Measurements from ENCODE around the gene CRYBG1. TPM values are rescaled to one million over a fixed set of nuclear protein-coding genes. Genes with fewer than 3 reads are reported as not detected.

CRYBG1 gene, protein sequence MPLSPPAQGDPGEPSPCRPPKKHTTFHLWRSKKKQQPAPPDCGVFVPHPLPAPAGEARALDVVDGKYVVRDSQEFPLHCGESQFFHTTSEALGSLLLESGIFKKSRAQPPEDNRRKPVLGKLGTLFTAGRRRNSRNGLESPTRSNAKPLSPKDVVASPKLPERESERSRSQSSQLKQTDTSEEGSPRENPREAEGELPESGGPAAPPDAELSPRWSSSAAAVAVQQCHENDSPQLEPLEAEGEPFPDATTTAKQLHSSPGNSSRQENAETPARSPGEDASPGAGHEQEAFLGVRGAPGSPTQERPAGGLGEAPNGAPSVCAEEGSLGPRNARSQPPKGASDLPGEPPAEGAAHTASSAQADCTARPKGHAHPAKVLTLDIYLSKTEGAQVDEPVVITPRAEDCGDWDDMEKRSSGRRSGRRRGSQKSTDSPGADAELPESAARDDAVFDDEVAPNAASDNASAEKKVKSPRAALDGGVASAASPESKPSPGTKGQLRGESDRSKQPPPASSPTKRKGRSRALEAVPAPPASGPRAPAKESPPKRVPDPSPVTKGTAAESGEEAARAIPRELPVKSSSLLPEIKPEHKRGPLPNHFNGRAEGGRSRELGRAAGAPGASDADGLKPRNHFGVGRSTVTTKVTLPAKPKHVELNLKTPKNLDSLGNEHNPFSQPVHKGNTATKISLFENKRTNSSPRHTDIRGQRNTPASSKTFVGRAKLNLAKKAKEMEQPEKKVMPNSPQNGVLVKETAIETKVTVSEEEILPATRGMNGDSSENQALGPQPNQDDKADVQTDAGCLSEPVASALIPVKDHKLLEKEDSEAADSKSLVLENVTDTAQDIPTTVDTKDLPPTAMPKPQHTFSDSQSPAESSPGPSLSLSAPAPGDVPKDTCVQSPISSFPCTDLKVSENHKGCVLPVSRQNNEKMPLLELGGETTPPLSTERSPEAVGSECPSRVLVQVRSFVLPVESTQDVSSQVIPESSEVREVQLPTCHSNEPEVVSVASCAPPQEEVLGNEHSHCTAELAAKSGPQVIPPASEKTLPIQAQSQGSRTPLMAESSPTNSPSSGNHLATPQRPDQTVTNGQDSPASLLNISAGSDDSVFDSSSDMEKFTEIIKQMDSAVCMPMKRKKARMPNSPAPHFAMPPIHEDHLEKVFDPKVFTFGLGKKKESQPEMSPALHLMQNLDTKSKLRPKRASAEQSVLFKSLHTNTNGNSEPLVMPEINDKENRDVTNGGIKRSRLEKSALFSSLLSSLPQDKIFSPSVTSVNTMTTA (N-terminal part only)
- 4.0 and 8.0 TPM in 2 replicates for total RNA-seq

GRCh38 chr6:106360410-106360988, at the start of gene CRYBG1:
Gene CRYBG1, plus strand, starts transcription at chr6:106360717. Its CDS starts 192 bp downstream, at chr6:106360909.

GRCh38 chr6:106325336-106326178, 35.0 kb upstream of the CRYBG1 start, which contains the start of gene ATG5:
Gene ATG5, minus strand, starts transcription at chr6:106325760. Its CDS starts 9,552 bp downstream, at chr6:106316208.

Other genes starting within 250 kb of the CRYBG1 start
- gene ATG5, start 35.0 kb upstream of the CRYBG1 start, total RNA-seq = 45.9 and 48.4 TPM in 2 replicates

All from bronchial smooth muscle cell (primary cell).